ENCODE measurements around the gene APH1A. TPM values are rescaled to one million over a fixed set of nuclear protein-coding genes. Genes with fewer than 3 reads are reported as not detected.

The APH1A gene
- total and polyA plus RNA-seq, 9 of the 15 experiments (the other 6 are each of a cell fraction or from before 2014, with no cell fraction given): 5.6 to 123 (median 77.0) TPM

GRCh38 chr1:150235852-150236613 is 32.8 kb downstream of the APH1A start, which contains the start of gene ANP32E (continued):
- peak; percentile 57; the same call in 1 of the 2 replicates for TF ChIP-seq MAX (CRISPR knock-in tag; IDR thresholded peaks at IDR 0.05)
- TF ChIP-seq HOXB6 (CRISPR knock-in tag; IDR thresholded peaks at IDR 0.05; ENCODE audit: borderline replicate concordance): no peak
- peak; percentile 83 for TF ChIP-seq CHD2 (IDR thresholded peaks at IDR 0.05; ENCODE audit: low read depth, low read length)
- TF ChIP-seq TBP (optimal IDR thresholded peaks at IDR 0.05; ENCODE audit: low read depth, low read length): peak; percentile 99
- TF ChIP-seq L3MBTL2 (IDR thresholded peaks at IDR 0.05): peak; percentile 94
- TF ChIP-seq ELK1 (CRISPR knock-in tag; IDR thresholded peaks at IDR 0.05): no peak
- TF ChIP-seq FUS (optimal IDR thresholded peaks at IDR 0.05; ENCODE audit: low read depth, low read length): no peak
- TF ChIP-seq ZFP36 (IDR thresholded peaks at IDR 0.05; ENCODE audit: low read depth, low read length, partially characterized antibody): no peak
- peak in 1 of 2 experiments; percentile 36; a peak in 1 of 4 replicates for TF ChIP-seq NONO (IDR thresholded peaks at IDR 0.05; ENCODE audit: low read depth in 2 of 2, low read length in 1 of 2)
- TF ChIP-seq FOXA1 (IDR thresholded peaks at IDR 0.05; ENCODE audit: borderline replicate concordance): no peak
- TF ChIP-seq HIVEP1 (CRISPR knock-in tag; IDR thresholded peaks at IDR 0.05): no peak
- TF ChIP-seq MECOM (CRISPR knock-in tag; IDR thresholded peaks at IDR 0.05): no peak
- TF ChIP-seq, protein P1, sequence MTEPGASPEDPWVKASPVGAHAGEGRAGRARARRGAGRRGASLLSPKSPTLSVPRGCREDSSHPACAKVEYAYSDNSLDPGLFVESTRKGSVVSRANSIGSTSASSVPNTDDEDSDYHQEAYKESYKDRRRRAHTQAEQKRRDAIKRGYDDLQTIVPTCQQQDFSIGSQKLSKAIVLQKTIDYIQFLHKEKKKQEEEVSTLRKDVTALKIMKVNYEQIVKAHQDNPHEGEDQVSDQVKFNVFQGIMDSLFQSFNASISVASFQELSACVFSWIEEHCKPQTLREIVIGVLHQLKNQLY (CRISPR knock-in tag; conservative IDR thresholded peaks at IDR 0.05): peak in 1 of 2 experiments; percentile 83; a peak in 1 of 4 replicates
- TF ChIP-seq PHF8 (IDR thresholded peaks at IDR 0.05; ENCODE audit: borderline replicate concordance, low read length): peak; percentile 76; the same call in 1 of the 2 replicates
- TF ChIP-seq PREB (CRISPR knock-in tag; IDR thresholded peaks at IDR 0.05): no peak
- TF ChIP-seq ZNF311 (CRISPR knock-in tag; IDR thresholded peaks at IDR 0.05): no peak
- TF ChIP-seq NFATC3 (IDR thresholded peaks at IDR 0.05): no peak
- TF ChIP-seq GATAD2A (IDR thresholded peaks at IDR 0.05): peak; percentile 99
- TF ChIP-seq POLR2AphosphoS2 (IDR thresholded peaks at IDR 0.05; ENCODE audit: low read length): peak; percentile 74; the same call in 1 of the 2 replicates
- no peak for TF ChIP-seq SMAD2 (IDR thresholded peaks at IDR 0.05; ENCODE audit: low read depth, low read length)
- TF ChIP-seq BRD9 (IDR thresholded peaks at IDR 0.05; ENCODE audit: low read depth, partially characterized antibody): peak; percentile 98
- TF ChIP-seq, protein P2, sequence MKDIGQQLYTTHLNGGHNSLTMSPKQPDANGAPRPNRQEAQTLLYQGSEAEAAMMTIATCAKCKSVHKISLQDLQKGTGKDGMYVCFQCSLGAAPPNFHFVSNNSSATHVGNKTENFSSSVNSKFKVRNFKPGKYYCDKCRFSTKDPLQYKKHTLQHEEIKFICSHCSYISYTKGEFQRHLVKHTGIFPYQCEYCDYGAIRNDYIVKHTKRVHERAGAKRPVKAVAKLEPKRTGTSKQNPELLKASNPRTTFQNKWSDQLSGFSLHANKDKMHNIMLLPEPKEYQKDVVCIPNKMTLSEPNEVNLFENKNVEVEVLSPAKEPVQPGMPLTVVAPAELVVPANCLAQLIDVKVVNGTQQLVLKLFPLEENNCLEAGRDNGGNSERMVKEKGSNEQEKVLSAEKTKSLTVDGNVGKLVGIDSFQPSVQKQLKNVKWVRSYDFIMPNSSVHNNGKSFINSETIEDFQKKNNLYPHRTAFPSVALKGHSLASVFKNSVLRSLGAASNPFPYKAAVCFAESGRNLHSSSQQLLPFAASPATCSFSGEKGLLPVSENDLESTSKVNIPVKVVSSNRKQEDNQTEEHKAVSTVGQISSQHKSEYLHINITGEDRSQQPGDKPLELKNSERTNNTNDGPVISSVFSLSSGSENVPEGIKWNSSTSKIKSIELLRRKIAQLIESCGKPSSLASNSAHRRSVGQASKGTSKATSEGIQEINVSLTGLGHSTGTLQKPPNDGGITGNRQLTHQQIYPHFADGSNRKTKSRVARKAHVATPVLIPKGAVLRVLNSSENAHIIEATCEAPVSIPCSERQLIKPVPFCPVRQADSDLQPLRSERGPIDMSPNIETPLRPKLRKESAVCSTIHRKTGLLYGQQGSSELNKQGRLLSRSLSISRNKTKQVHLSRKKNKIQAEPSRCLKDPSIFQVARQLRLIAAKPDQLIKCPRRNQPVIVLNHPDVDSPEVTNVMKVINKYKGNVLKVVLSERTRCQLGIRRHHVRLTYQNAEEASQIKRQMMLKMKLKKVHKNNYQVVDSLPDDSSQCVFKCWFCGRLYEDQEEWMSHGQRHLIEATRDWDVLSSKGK (CRISPR knock-in tag; IDR thresholded peaks at IDR 0.05): no peak
- TF ChIP-seq SMARCE1 (IDR thresholded peaks at IDR 0.05): peak; percentile 35; the same call in 1 of the 2 replicates

All from K562 (cell line).